Kidney capillary endothelial cell (primary cell): ENCODE results near the gene ZNF554.
"Not testable (repeated sequence)": the region's sequence is repeated elsewhere in the genome, so short reads cannot be mapped to it uniquely, and the experiment has no call there.

ENCODE experiments used
- DNase-seq: peaks from one replicate; pipeline ENCODE4 v3.0.0-alpha.2; 2018; ENCODE audit warnings: low spot score

ZNF554 gene

DNA sequence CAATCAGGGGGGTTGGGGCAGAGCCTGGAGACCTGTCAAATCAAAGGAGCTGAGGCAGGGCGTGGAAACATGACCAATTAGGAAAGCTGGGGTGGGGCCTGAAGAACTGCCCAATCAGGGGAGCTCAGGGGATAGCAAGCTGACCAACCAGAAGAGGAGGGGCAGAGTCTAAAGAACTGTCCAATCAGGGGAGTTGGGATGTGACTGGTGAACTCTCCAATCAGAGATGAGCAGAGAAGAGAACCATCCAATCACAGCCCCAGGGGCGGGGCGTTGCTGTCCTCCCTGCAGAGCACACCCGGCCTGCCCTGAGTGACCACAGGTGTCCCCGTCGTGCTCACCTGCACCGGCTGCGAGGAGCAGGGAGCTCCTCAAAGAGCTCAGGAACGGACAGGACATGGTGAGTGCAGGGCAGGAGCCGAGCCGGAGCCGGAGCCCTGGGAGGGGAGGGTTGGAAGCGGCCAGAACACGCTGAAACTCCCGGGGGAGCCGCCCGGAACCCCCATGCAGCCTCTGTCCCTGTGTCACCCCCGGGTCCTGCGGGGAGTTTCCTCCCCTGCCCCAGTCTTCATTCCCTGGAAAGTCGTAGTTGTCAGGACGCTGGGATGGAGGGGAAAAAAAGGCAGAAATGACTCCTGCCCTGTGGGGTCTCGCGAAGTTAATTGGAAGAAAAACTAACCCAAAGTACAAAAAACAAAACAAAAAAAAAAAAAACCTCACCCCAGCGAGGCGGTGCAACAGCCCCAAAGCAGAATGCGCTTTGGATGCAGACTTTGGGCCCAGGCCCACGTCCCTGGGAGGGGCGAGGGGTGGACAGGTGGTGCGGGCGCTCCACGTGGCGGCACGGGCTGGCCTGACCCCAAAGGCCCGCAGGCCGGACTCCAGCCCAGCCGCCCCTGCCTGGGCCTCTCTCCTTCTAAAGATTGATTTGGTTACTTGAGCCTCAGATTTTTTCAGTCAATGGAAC lies 47.6 kb downstream of the ZNF554 start, which contains the start of gene ZNF556:
Gene ZNF556, plus strand, starts transcription at position 311 of the 967 bp plus-strand sequence. Its CDS starts 87 bp downstream, at position 398.
- no peak for DNase-seq

DNA sequence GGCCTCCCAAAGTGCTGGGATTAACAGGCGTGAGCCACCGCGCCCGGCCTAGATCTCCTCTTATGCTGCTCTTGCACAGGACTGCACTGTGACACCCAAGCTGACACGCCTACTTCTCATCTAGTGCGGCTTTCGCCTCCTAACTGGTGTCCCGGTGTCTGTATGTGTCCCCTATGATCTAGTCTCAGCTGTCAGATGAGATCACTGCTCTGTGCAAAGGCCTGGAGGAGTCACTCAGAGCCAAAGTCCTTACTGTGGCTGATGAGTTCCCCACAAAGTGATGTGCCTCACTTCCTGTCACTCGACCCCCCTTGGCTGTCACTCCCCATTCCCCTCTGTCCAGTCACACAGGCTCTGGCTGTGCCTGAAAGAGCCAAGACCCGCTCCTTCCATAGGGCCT lies 50.0 kb downstream of the ZNF554 start:
- no peak for DNase-seq

DNA sequence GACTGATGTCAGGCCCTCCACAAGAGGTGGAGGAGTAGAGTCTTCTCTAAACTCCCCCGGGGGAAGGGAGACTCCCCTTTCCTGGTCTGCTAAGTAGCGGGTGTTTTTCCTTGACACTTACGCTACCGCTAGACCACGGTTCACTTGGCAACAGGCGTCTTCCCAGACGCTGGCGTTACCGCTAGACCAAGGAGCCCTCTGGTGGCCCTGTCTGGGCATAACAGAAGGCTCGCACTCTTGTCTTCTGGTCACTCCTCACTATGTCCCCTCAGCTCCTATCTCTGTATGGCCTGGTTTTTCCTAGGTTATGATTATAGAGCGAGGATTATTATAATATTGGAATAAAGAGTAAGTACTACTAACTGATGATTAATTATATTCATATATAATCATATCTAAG lies 52.5 kb downstream of the ZNF554 start:
- DNase-seq: not testable (repeated sequence)

DNA sequence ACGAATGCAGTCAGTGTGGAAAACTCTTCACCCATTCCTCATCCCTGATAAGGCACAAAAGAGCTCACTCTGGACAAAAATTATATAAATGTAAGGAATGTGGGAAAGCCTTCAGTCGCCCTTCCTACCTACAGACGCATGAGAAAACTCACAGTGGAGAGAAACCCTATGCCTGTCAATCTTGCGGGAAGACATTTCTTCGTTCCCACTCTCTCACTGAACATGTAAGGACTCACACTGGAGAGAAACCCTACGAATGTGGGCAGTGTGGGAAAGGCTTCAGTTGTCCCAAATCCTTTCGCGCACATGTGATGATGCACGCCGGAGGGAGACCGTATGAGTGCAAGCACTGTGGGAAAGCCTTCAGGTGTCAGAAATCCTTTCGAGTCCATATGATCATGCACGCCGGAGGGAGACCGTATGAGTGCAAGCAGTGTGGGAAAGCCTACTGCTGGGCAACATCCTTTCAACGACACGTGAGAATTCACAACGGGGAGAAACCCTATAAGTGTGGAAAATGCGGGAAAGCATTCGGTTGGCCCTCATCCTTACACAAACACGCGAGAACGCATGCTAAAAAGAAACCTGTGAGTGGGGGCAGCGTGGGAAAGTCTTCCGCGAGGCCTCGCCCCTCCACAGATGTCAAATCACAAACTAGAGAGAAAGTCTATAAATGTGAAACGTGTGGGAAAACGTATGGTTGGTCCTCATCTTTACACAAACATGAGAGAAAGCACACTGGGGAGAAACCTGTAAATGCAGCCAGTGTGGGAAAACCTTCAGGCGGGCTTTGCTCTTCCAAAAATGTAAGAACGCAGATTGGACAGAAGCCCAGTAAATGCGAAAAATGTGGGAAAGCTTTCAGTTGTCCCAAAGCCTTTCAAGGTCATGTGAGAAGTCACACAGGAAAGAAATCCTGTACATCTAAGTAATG lies 58.0 kb downstream of the ZNF554 start:
- no peak for DNase-seq

DNA sequence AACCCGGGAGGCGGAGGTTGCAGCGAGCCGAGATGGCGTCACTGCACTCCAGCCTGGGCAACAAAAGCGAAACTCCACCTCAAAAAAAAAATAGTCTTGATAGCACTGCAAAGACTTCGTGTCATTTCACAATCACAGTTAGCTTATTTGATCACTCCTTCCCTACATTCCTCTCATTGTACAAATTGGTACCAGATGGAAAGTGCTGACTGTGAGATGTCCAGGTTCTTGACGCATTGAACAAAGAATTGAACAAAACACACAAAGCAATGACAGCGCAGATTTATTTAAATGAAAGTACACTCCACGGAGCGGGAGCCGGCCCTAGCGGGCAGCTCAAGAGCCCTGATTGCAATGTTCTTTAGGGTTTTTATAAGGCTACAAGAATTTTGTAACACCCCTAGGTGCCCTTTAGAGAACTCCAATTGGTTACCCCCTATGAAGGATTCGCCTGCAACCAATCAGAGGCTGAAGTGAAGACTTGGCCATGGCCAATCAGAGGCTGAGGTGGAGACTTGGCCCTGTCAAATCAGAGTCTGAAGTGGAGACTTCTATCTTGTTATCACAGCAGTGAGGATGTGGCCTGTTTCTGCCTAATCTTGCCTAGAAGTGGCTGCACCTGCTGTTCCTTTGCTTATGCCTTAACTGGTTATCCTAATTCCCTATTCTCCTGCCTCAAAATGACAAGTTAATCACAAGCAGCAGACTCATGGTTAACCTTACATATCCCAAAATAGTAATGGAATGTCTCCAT lies 64.2 kb downstream of the ZNF554 start:
- DNase-seq: no peak

DNA sequence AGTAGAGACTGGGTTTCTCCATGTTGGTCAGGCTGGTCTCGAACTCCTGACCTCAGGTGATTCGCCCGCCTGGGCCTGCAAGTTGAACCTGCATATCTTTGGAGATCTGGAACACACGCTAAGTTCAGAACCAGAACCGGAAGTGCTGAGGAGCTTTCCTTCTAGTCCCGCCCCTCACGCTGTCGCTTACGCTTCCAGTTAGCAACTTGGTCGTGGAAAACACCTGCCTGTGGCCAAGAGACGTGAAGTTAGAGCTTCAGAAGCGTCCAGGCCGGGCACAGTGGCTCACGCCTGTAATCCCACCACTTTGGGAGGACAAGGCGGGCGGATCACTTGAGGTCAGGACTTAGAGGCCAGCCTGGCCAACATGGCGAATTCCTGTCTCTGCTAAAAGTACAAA lies 66.1 kb downstream of the ZNF554 start:
- no peak for DNase-seq
